Breast epithelium (tissue), 3 donors: ENCODE measurements around the gene IMMP2L.

Experiments
- POLR2A ChIP-seq: fragments of 450-650 bp; IDR thresholded peaks from one replicate; pipeline ENCODE4 v1.6.1; 2016; ENCODE audit warnings: antibody characterized with exemption, mild to moderate bottlenecking, moderate library complexity
- TF ChIP-seq, protein P1 (sequence below), 3 donors: fragments of 450-650 bp; IDR thresholded peaks; one replicate each; pipeline ENCODE4 v1.5.1; 2016 to 2017; ENCODE audit warnings: antibody characterized with exemption in 3 of 3, mild to moderate bottlenecking in 3 of 3, moderate library complexity in 3 of 3

DNA sequence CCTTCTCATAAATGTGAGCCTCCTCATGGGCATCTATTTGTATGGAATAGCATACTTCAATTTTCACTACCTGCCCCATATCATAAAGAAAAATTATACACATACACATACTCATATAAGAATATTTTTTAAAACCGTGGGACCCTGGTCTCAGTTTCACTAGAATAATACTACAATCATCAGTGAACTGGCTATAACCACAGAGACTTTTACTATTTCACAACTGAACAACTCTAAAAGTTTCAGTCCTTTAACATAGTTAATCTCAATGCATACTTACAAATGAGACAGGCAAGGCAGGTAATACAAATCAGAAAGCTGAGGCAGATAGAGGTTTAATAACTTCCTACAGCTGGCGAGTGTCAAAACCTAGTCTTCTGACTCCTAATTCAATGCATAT is 388.3 kb downstream of the IMMP2L start:
- TF ChIP-seq, protein P1, sequence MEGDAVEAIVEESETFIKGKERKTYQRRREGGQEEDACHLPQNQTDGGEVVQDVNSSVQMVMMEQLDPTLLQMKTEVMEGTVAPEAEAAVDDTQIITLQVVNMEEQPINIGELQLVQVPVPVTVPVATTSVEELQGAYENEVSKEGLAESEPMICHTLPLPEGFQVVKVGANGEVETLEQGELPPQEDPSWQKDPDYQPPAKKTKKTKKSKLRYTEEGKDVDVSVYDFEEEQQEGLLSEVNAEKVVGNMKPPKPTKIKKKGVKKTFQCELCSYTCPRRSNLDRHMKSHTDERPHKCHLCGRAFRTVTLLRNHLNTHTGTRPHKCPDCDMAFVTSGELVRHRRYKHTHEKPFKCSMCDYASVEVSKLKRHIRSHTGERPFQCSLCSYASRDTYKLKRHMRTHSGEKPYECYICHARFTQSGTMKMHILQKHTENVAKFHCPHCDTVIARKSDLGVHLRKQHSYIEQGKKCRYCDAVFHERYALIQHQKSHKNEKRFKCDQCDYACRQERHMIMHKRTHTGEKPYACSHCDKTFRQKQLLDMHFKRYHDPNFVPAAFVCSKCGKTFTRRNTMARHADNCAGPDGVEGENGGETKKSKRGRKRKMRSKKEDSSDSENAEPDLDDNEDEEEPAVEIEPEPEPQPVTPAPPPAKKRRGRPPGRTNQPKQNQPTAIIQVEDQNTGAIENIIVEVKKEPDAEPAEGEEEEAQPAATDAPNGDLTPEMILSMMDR (IDR thresholded peaks at IDR 0.05) = no peak
- no peak for TF ChIP-seq POLR2A
